ENCODE data around the gene TTYH1.

- no peak for TF ChIP-seq CTCF (IDR thresholded peaks at IDR 0.05 in 4 of 5, conservative IDR thresholded peaks at IDR 0.05 in 1 of 5)
- TF ChIP-seq POLR2A (IDR thresholded peaks at IDR 0.05) = no peak
Measured at GRCh38 chr19:54387991-54388801, 27.1 kb upstream of the TTYH1 start.
